Progenitor cell of endocrine pancreas (in vitro differentiated cells): ENCODE results near the gene IREB2. TPM values are rescaled to one million over a fixed set of nuclear protein-coding genes. Genes with fewer than 3 reads are reported as not detected.

Experiments used
- DNase-seq: peaks from one replicate; pipeline ENCODE4 v3.0.0; 2021; ENCODE audit warnings: low spot score; ENCODE audit not compliant: unreplicated experiment
- H3K27ac Mint-ChIP-seq: 2 replicates; pipeline ENCODE4 v1.8.0; 2021; ENCODE audit warnings: mild to moderate bottlenecking, moderate library complexity, mixed read lengths
- H3K27me3 Mint-ChIP-seq: 2 replicates; pipeline ENCODE4 v1.8.0; 2021; ENCODE audit warnings: mixed read lengths
- H3K36me3 Mint-ChIP-seq: 2 replicates; pipeline ENCODE4 v1.8.0; 2022; ENCODE audit warnings: mixed read lengths; ENCODE audit not compliant: insufficient read depth
- H3K4me1 Mint-ChIP-seq: 2 replicates; pipeline ENCODE4 v1.8.0; 2021; ENCODE audit warnings: low read depth, mixed read lengths
- H3K4me3 Mint-ChIP-seq: 2 replicates; pipeline ENCODE4 v1.8.0; 2021; ENCODE audit warnings: low read depth, mild to moderate bottlenecking, moderate library complexity, mixed read lengths
- H3K9me3 Mint-ChIP-seq: 2 replicates; pipeline ENCODE4 v1.8.0; 2021; ENCODE audit warnings: low read depth, mixed read lengths
- total RNA-seq: library from RNA; stranded (reverse); gene quantifications from 2 replicates; pipeline ENCODE4 v1.2.1, GENCODE V29; 2021
- TF ChIP-seq, protein P1 (sequence below): fragments of 200-600 bp; sonication (generic); IDR thresholded peaks from one replicate; pipeline ENCODE4 v1.5.0; 2021; ENCODE audit warnings: antibody characterized with exemption, mild to moderate bottlenecking; ENCODE audit not compliant: unreplicated experiment

Gene IREB2
- total RNA-seq, 1 donor from 2014 or later, result 95.3 TPM

GRCh38 chr15:78450285-78450858 lies 12.4 kb downstream of the IREB2 start:
- DNase-seq, result no peak
- H3K4me1 Mint-ChIP-seq, result peaks cover 21% of the 10 kb centered on the region
- H3K36me3 Mint-ChIP-seq, result peaks cover 22% of the 10 kb centered on the region
- no peaks in the 10 kb centered on the region for H3K27me3 Mint-ChIP-seq
- H3K4me3 Mint-ChIP-seq, result no peak overlapping the region
- peak overlapping the region; percentile 50 for H3K27ac Mint-ChIP-seq
- no peaks in the 10 kb centered on the region for H3K9me3 Mint-ChIP-seq
- TF ChIP-seq, protein P1, sequence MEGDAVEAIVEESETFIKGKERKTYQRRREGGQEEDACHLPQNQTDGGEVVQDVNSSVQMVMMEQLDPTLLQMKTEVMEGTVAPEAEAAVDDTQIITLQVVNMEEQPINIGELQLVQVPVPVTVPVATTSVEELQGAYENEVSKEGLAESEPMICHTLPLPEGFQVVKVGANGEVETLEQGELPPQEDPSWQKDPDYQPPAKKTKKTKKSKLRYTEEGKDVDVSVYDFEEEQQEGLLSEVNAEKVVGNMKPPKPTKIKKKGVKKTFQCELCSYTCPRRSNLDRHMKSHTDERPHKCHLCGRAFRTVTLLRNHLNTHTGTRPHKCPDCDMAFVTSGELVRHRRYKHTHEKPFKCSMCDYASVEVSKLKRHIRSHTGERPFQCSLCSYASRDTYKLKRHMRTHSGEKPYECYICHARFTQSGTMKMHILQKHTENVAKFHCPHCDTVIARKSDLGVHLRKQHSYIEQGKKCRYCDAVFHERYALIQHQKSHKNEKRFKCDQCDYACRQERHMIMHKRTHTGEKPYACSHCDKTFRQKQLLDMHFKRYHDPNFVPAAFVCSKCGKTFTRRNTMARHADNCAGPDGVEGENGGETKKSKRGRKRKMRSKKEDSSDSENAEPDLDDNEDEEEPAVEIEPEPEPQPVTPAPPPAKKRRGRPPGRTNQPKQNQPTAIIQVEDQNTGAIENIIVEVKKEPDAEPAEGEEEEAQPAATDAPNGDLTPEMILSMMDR, result no peak

DNA sequence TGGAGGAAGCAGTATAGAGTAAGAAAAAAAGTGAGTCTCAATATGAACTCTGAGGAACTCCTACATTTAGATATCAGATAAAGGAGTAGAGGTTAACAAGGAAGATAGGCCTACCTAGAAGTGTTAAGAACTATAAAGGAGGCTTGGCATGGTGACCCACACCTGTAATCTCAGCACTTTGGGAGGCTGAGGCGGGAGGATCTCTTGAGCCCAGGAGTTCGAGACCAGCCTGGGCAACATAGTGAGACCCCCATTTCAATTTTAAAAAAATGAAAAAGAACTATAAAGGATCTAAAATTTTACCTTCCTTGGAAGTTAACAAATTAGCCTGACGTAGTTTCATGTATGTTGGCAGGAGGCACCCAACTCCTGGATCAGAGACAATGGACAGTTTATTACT lies 14.5 kb downstream of the IREB2 start:
- Mint-ChIP-seq H3K4me3 (no peak overlapping the region), H3K9me3 (no peaks in the 10 kb centered on the region), H3K27ac (no peak overlapping the region), H3K36me3 (peaks cover 8% of the 10 kb centered on the region), H3K4me1 (peaks cover 29% of the 10 kb centered on the region), H3K27me3 (no peaks in the 10 kb centered on the region)
- DNase-seq, result no peak
- TF ChIP-seq, protein P1, result no peak

GRCh38 chr15:78453447-78453846 lies 15.4 kb downstream of the IREB2 start:
- no peaks in the 10 kb centered on the region for H3K9me3 Mint-ChIP-seq
- H3K27me3 Mint-ChIP-seq, result no peaks in the 10 kb centered on the region
- H3K27ac Mint-ChIP-seq, result peak overlapping the region; percentile 18
- no peak overlapping the region for H3K4me3 Mint-ChIP-seq
- DNase-seq, result no peak
- peaks cover 28% of the 10 kb centered on the region for H3K4me1 Mint-ChIP-seq
- peaks cover 4% of the 10 kb centered on the region for H3K36me3 Mint-ChIP-seq
- TF ChIP-seq, protein P1, result no peak

DNA sequence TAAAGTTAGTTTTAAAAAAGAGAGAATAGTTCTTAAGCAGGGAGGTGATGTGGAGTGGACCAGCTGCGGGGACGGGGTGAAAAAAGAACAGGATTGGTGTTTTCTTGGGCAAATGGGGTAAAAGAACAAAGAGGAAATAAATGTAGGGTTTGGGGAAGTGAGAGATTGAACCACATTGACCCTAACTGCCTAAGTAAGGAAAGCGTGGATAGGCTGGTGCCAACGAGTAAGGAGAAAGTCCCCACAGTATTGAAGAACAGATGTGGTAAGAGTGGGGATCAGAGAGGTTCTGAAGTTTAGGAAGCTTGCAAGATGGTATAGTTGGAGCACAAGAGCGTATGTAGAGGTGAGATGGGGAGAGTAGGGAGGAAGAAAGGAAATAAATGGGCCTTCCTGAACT lies 17.0 kb downstream of the IREB2 start:
- TF ChIP-seq, protein P1, result no peak
- Mint-ChIP-seq H3K9me3 (no peaks in the 10 kb centered on the region), H3K4me3 (no peak overlapping the region), H3K27ac (peak overlapping the region; percentile 3), H3K4me1 (peaks cover 32% of the 10 kb centered on the region), H3K27me3 (no peaks in the 10 kb centered on the region), H3K36me3 (peaks cover 6% of the 10 kb centered on the region)
- DNase-seq, result no peak

- Mint-ChIP-seq H3K4me1 (peaks cover 37% of the 10 kb centered on the region), H3K27me3 (no peaks in the 10 kb centered on the region), H3K4me3 (no peak overlapping the region), H3K9me3 (no peaks in the 10 kb centered on the region), H3K27ac (no peak overlapping the region), H3K36me3 (peaks cover 5% of the 10 kb centered on the region)
- TF ChIP-seq, protein P1, result no peak
- DNase-seq, result no peak
These were observed 17.7 kb downstream of the IREB2 start for GRCh38 chr15:78455749-78456148.
